Measurements from ENCODE around the gene DLX1.
A peak's percentile ranks its signal among the peaks of the same experiment; 100 is the strongest.
"Not testable (repeated sequence)": the region's sequence is repeated elsewhere in the genome, so short reads cannot be mapped to it uniquely, and the experiment has no call there.

The DLX1 gene

GRCh38 chr2:172085460-172086159 is at the start of gene DLX1:
TSS of gene DLX1 (plus strand) at chr2:172085507. CDS start at chr2:172085678, 171 bp downstream.
- peak; percentile 81 for DNase-seq

GRCh38 chr2:172038121-172038520 is 47.2 kb upstream of the DLX1 start:
- DNase-seq, result no peak

- no peak for DNase-seq
Measured at GRCh38 chr2:172038604-172039003, 46.7 kb upstream of the DLX1 start.

- DNase-seq, result no peak
Measured at GRCh38 chr2:172039011-172039704, 46.1 kb upstream of the DLX1 start.

- no peak for DNase-seq
Measured at GRCh38 chr2:172040311-172040710, 45.0 kb upstream of the DLX1 start.

GRCh38 chr2:172046080-172046678 is 39.1 kb upstream of the DLX1 start:
- peak; percentile 19 for DNase-seq

- peak; percentile 65 for DNase-seq
Measured at GRCh38 chr2:172046866-172047565, 38.3 kb upstream of the DLX1 start.

- no peak for DNase-seq
Measured at GRCh38 chr2:172047566-172048507, 37.5 kb upstream of the DLX1 start.

- no peak for DNase-seq
Measured at GRCh38 chr2:172048508-172049503, 36.5 kb upstream of the DLX1 start.

- no peak for DNase-seq
Measured at GRCh38 chr2:172049567-172050120, 35.7 kb upstream of the DLX1 start.

- DNase-seq, result no peak
Measured at GRCh38 chr2:172050479-172051125, 34.7 kb upstream of the DLX1 start.

- DNase-seq, result peak; percentile 50
Measured at GRCh38 chr2:172052000-172052983, 33.0 kb upstream of the DLX1 start.

- DNase-seq, result no peak
Measured at GRCh38 chr2:172053486-172053885, 31.8 kb upstream of the DLX1 start.

GRCh38 chr2:172056293-172056692 is 29.0 kb upstream of the DLX1 start:
- DNase-seq, result no peak

- DNase-seq, result no peak
Measured at GRCh38 chr2:172058660-172059059, 26.6 kb upstream of the DLX1 start.

GRCh38 chr2:172060118-172060517 is 25.2 kb upstream of the DLX1 start:
- not testable (repeated sequence) for DNase-seq

- DNase-seq, result no peak
Measured at GRCh38 chr2:172062402-172063004, 22.8 kb upstream of the DLX1 start.

GRCh38 chr2:172063446-172063845 is 21.9 kb upstream of the DLX1 start:
- no peak for DNase-seq

Measured in DMS53 (cell line).